SK-N-SH treated with all-trans-retinoic acid at 6 μM for 48 hours (cell line): ENCODE measurements around the gene INPP4B.
A peak's percentile ranks its signal among the peaks of the same experiment; 100 is the strongest.

Experiments
- ATAC-seq: fragments of 200-7000 bp; cut with Tn5 transposase; 3 replicates; pipeline ENCODE4 v1.9.1; 2020; ENCODE audit warnings: mild to moderate bottlenecking, moderate library complexity
- ARNTL ChIP-seq: fragments of 450-650 bp; formaldehyde crosslinking; IDR thresholded peaks from 2 replicates; pipeline ENCODE4 v1.5.0; 2020; ENCODE audit warnings: low read depth, mild to moderate bottlenecking, moderate library complexity, borderline replicate concordance
- BACH2 ChIP-seq: fragments of 250-450 bp; sonication (Bioruptor Pico); IDR thresholded peaks from 2 replicates; pipeline ENCODE4 v1.9.0; 2021; ENCODE audit warnings: mild to moderate bottlenecking, borderline replicate concordance
- ESRRG ChIP-seq: fragments of 250-450 bp; sonication (Bioruptor Pico); IDR thresholded peaks from 2 replicates; pipeline ENCODE4 v1.6.1; 2021; ENCODE audit warnings: mild to moderate bottlenecking
- GLIS3 ChIP-seq: fragments of 250-450 bp; sonication (Bioruptor Pico); IDR thresholded peaks from 2 replicates; pipeline ENCODE4 v1.5.0; 2020; ENCODE audit warnings: mild to moderate bottlenecking, moderate library complexity
- ISL1 ChIP-seq: fragments of 250-450 bp; sonication (Bioruptor Pico); IDR thresholded peaks from 2 replicates; pipeline ENCODE4 v2.1.2; 2022; ENCODE audit warnings: mild to moderate bottlenecking, moderate library complexity
- OSR1 ChIP-seq: fragments of 250-450 bp; sonication (Bioruptor Pico); IDR thresholded peaks from 2 replicates; pipeline ENCODE4 v1.8.0; 2022; ENCODE audit warnings: moderate library complexity, mild to moderate bottlenecking, inconsistent platforms
- PATZ1 ChIP-seq: fragments of 250-450 bp; sonication (Bioruptor Pico); IDR thresholded peaks from 2 replicates; pipeline ENCODE4 v1.8.0; 2020; ENCODE audit warnings: mild to moderate bottlenecking, moderate library complexity, borderline replicate concordance
- POU6F1 ChIP-seq: fragments of 250-450 bp; sonication (Bioruptor Pico); IDR thresholded peaks from 2 replicates; pipeline ENCODE4 v1.8.0; 2021; ENCODE audit warnings: low read depth, mild to moderate bottlenecking, moderate library complexity, borderline replicate concordance
- PPARA ChIP-seq: fragments of 250-450 bp; sonication (Bioruptor Pico); IDR thresholded peaks from 2 replicates; pipeline ENCODE4 v1.5.0; 2020; ENCODE audit warnings: mild to moderate bottlenecking, borderline replicate concordance
- RARB ChIP-seq: fragments of 250-450 bp; sonication (Bioruptor Pico); IDR thresholded peaks from 2 replicates; pipeline ENCODE4 v1.8.0; 2021; ENCODE audit warnings: mild to moderate bottlenecking, moderate library complexity
- SNAI2 ChIP-seq: fragments of 250-450 bp; sonication (Bioruptor Pico); IDR thresholded peaks from 2 replicates; pipeline ENCODE4 v1.5.0; 2020; ENCODE audit warnings: mild to moderate bottlenecking, moderate library complexity
- TCF4 ChIP-seq: fragments of 250-450 bp; sonication (Bioruptor Pico); IDR thresholded peaks from 2 replicates; pipeline ENCODE4 v1.8.0; 2021; ENCODE audit warnings: mild to moderate bottlenecking, moderate library complexity, borderline replicate concordance
- TOX ChIP-seq: fragments of 250-450 bp; sonication (Bioruptor Pico); IDR thresholded peaks from 2 replicates; pipeline ENCODE4 v1.8.0; 2021; ENCODE audit warnings: mild to moderate bottlenecking, moderate library complexity, borderline replicate concordance
- TSHZ2 ChIP-seq: fragments of 250-450 bp; sonication (Bioruptor Pico); IDR thresholded peaks from 2 replicates; pipeline ENCODE4 v1.5.0; 2020; ENCODE audit warnings: mild to moderate bottlenecking, moderate library complexity
- ZC3H10 ChIP-seq: fragments of 250-450 bp; sonication (Bioruptor Pico); IDR thresholded peaks from 2 replicates; pipeline ENCODE4 v1.5.1; 2021; ENCODE audit warnings: mild to moderate bottlenecking, moderate library complexity
- ZFP3 ChIP-seq: fragments of 250-450 bp; sonication (Bioruptor Pico); IDR thresholded peaks from 2 replicates; pipeline ENCODE4 v1.5.0; 2020; ENCODE audit warnings: mild to moderate bottlenecking, moderate library complexity
- ZFP30 ChIP-seq: fragments of 450-650 bp; formaldehyde crosslinking; IDR thresholded peaks from 2 replicates; pipeline ENCODE4 v1.5.0; 2022; ENCODE audit warnings: mild to moderate bottlenecking, moderate library complexity
- ZNF565 ChIP-seq: fragments of 450-650 bp; formaldehyde crosslinking; conservative IDR thresholded peaks from 2 replicates; pipeline ENCODE4 v1.5.0; 2020; ENCODE audit warnings: low read depth, mild to moderate bottlenecking, moderate library complexity
- ZNF70 ChIP-seq: fragments of 450-650 bp; formaldehyde crosslinking; IDR thresholded peaks from 2 replicates; pipeline ENCODE4 v1.5.0; 2020; ENCODE audit warnings: mild to moderate bottlenecking, moderate library complexity
- ZNF8 ChIP-seq: fragments of 450-650 bp; formaldehyde crosslinking; IDR thresholded peaks from 2 replicates; pipeline ENCODE4 v1.5.0; 2020; ENCODE audit warnings: mild to moderate bottlenecking, moderate library complexity
- TF ChIP-seq, protein P1 (sequence below): fragments of 250-450 bp; sonication (Bioruptor Pico); IDR thresholded peaks from 2 replicates; pipeline ENCODE4 v1.5.1; 2020; ENCODE audit warnings: low read depth, mild to moderate bottlenecking, moderate library complexity
- TF ChIP-seq, protein P2 (sequence below): fragments of 250-450 bp; sonication (Bioruptor Pico); IDR thresholded peaks from 2 replicates; pipeline ENCODE4 v1.5.1; 2021; ENCODE audit warnings: mild to moderate bottlenecking, moderate library complexity

INPP4B gene

GRCh38 chr4:142278171-142278570 is 567.9 kb downstream of the INPP4B start:
- TF ChIP-seq SNAI2 (CRISPR knock-in tag) (no peak), ESRRG (CRISPR knock-in tag) (no peak), BACH2 (CRISPR knock-in tag) (no peak), ZNF565 (no peak), OSR1 (CRISPR knock-in tag) (no peak), ZNF70 (CRISPR knock-in tag) (no peak), TOX (CRISPR knock-in tag) (no peak), ZC3H10 (no peak), TSHZ2 (no peak), PPARA (CRISPR knock-in tag) (no peak), ZFP30 (CRISPR knock-in tag) (no peak), ZFP3 (CRISPR knock-in tag) (no peak), PATZ1 (no peak), TCF4 (CRISPR knock-in tag) (no peak), RARB (CRISPR knock-in tag) (no peak)
- TF ChIP-seq, protein P1, sequence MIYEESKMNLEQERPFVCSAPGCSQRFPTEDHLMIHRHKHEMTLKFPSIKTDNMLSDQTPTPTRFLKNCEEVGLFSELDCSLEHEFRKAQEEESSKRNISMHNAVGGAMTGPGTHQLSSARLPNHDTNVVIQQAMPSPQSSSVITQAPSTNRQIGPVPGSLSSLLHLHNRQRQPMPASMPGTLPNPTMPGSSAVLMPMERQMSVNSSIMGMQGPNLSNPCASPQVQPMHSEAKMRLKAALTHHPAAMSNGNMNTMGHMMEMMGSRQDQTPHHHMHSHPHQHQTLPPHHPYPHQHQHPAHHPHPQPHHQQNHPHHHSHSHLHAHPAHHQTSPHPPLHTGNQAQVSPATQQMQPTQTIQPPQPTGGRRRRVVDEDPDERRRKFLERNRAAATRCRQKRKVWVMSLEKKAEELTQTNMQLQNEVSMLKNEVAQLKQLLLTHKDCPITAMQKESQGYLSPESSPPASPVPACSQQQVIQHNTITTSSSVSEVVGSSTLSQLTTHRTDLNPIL: no peak
- TF ChIP-seq, all 23 proteins: peak for 0
- no peak for ATAC-seq

GRCh38 chr4:142274137-142274536 is 572.0 kb downstream of the INPP4B start:
- TF ChIP-seq TCF4 (CRISPR knock-in tag) (no peak), ZFP3 (CRISPR knock-in tag) (no peak), PATZ1 (no peak), ZNF8 (CRISPR knock-in tag) (no peak), ARNTL (CRISPR knock-in tag) (no peak), ZNF565 (no peak), TSHZ2 (no peak), POU6F1 (no peak), ZFP30 (CRISPR knock-in tag) (no peak), ZC3H10 (no peak), ZNF70 (CRISPR knock-in tag) (no peak), GLIS3 (CRISPR knock-in tag) (no peak), RARB (CRISPR knock-in tag) (no peak), ISL1 (CRISPR knock-in tag) (no peak)
- TF ChIP-seq, protein P1: no peak
- TF ChIP-seq, protein P2, sequence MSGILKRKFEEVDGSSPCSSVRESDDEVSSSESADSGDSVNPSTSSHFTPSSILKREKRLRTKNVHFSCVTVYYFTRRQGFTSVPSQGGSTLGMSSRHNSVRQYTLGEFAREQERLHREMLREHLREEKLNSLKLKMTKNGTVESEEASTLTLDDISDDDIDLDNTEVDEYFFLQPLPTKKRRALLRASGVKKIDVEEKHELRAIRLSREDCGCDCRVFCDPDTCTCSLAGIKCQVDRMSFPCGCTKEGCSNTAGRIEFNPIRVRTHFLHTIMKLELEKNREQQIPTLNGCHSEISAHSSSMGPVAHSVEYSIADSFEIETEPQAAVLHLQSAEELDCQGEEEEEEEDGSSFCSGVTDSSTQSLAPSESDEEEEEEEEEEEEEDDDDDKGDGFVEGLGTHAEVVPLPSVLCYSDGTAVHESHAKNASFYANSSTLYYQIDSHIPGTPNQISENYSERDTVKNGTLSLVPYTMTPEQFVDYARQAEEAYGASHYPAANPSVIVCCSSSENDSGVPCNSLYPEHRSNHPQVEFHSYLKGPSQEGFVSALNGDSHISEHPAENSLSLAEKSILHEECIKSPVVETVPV (CRISPR knock-in tag): no peak
- TF ChIP-seq, all 23 proteins: peak for 0
- peak; percentile 36; the same call in 1 of the 3 replicates for ATAC-seq
